KBM-7 (cell line): Measurements from ENCODE around the gene PSMG4.
"Not testable (repeated sequence)": the region's sequence is repeated elsewhere in the genome, so short reads cannot be mapped to it uniquely, and the experiment has no call there.

Experiments used
- DNase-seq: peaks from one replicate; pipeline ENCODE4 v3.0.0-alpha.2; 2015
- in situ Hi-C: fragments of 300-500 bp; cut with MboI; formaldehyde crosslinking; loops from 2 replicates; pipeline ENCODE4 v1.14.3; 2020; ENCODE audit warnings: low sequenced_read_pairs, low pct_unique_long_range_greater_than_20kb, mixed read lengths

PSMG4 gene

GRCh38 chr6:3229566-3230178 lies 29.1 kb upstream of the PSMG4 start:
- in situ Hi-C loops: no loop called here
- DNase-seq: no peak

GRCh38 chr6:3230256-3230882 lies 28.4 kb upstream of the PSMG4 start:
- no peak for DNase-seq
- in situ Hi-C loops: no loop called here

GRCh38 chr6:3230900-3231246 lies 27.9 kb upstream of the PSMG4 start:
- in situ Hi-C loops: no loop called here
- DNase-seq: no peak

GRCh38 chr6:3231247-3232016 lies 27.3 kb upstream of the PSMG4 start:
- DNase-seq: no peak
- in situ Hi-C loops: no loop called here

GRCh38 chr6:3232017-3232945 lies 26.5 kb upstream of the PSMG4 start:
- DNase-seq: no peak

GRCh38 chr6:3233321-3233720 lies 25.4 kb upstream of the PSMG4 start:
- in situ Hi-C loops: no loop called here
- DNase-seq: no peak

More at GRCh38 chr6:3232017-3232945, 26.5 kb upstream of the PSMG4 start:
- in situ Hi-C loops: no loop called here

- in situ Hi-C loops: no loop called here
- no peak for DNase-seq
These were observed 24.8 kb upstream of the PSMG4 start for GRCh38 chr6:3233904-3234303.

- in situ Hi-C loops: no loop called here
- no peak for DNase-seq
These were observed 23.3 kb upstream of the PSMG4 start for GRCh38 chr6:3235486-3235885.

GRCh38 chr6:3236005-3236404 lies 22.7 kb upstream of the PSMG4 start:
- DNase-seq: no peak
- in situ Hi-C loops: no loop called here

GRCh38 chr6:3237761-3238662 lies 20.7 kb upstream of the PSMG4 start:
- DNase-seq: no peak
- in situ Hi-C loops: no loop called here

GRCh38 chr6:3239110-3239830 lies 19.5 kb upstream of the PSMG4 start:
- in situ Hi-C loops: no loop called here
- DNase-seq: no peak

- in situ Hi-C loops: no loop called here
- no peak for DNase-seq
These were observed 18.2 kb upstream of the PSMG4 start for GRCh38 chr6:3240595-3240994.

GRCh38 chr6:3241745-3242144 lies 17.0 kb upstream of the PSMG4 start:
- in situ Hi-C loops, DNase-seq: not testable (repeated sequence)

GRCh38 chr6:3242768-3243167 lies 16.0 kb upstream of the PSMG4 start:
- no peak for DNase-seq
- in situ Hi-C loops: no loop called here

- in situ Hi-C loops: no loop called here
- DNase-seq: no peak
These were observed 14.5 kb upstream of the PSMG4 start for GRCh38 chr6:3244003-3244831.

GRCh38 chr6:3244832-3245161 lies 13.9 kb upstream of the PSMG4 start:
- DNase-seq, in situ Hi-C loops: not testable (repeated sequence)

GRCh38 chr6:3245216-3245615 lies 13.5 kb upstream of the PSMG4 start:
- no peak for DNase-seq
- in situ Hi-C loops: no loop called here
